Upper lobe of left lung (tissue), 6 donors: ENCODE results near the gene JCAD. TPM values are rescaled to one million over a fixed set of nuclear protein-coding genes. Genes with fewer than 3 reads are reported as not detected.

Experiments
- ATAC-seq, 2 donors: fragments of 200-7000 bp; cut with Tn5 transposase; one replicate each; pipeline ENCODE4 v1.9.1; 2022; ENCODE audit warnings: mild to moderate bottlenecking in 2 of 2, moderate library complexity in 2 of 2; ENCODE audit not compliant: low FRiP score in 2 of 2
- DNase-seq, 2 donors: peaks; one replicate each; pipeline ENCODE4 v3.0.0-alpha.2; 2019 to 2020
- H3K27ac ChIP-seq, 4 donors: fragments of 200-600 bp; sonication (generic); one replicate each; pipeline ENCODE4 v1.5.1; 2016 to 2019
- H3K27me3 ChIP-seq, 4 donors: fragments of 200-600 bp; sonication (generic); one replicate each; pipeline ENCODE4 v1.5.1; 2017 to 2019
- H3K36me3 ChIP-seq, 4 donors: fragments of 200-600 bp; sonication (generic); one replicate each; pipeline ENCODE4 v1.5.1; 2016 to 2019
- H3K4me1 ChIP-seq, 4 donors: fragments of 200-600 bp; sonication (generic); one replicate each; pipeline ENCODE4 v1.5.1; 2018 to 2019
- H3K4me3 ChIP-seq, 4 donors: fragments of 200-600 bp; sonication (generic); one replicate each; pipeline ENCODE4 v1.5.1; 2017 to 2019; ENCODE audit warnings: mild to moderate bottlenecking in 2 of 4, moderate library complexity in 1 of 4
- H3K9me3 ChIP-seq, 4 donors: fragments of 200-600 bp; sonication (generic); one replicate each; pipeline ENCODE4 v1.5.1; 2018 to 2019
- EP300 ChIP-seq, 4 donors: sonication (generic); formaldehyde crosslinking; IDR thresholded peaks; one replicate each; pipeline ENCODE4 v1.5.1; 2017; ENCODE audit warnings: antibody characterized with exemption in 4 of 4, control low read depth in 2 of 4
- POLR2A ChIP-seq, 4 donors: fragments of 450-650 bp; IDR thresholded peaks; one replicate each; pipeline ENCODE4 v1.5.1; 2016 to 2017; ENCODE audit warnings: antibody characterized with exemption in 4 of 4, mild to moderate bottlenecking in 2 of 4
- POLR2AphosphoS5 ChIP-seq, 2 donors: sonication (generic); formaldehyde crosslinking; IDR thresholded peaks; one replicate each; pipeline ENCODE4 v1.5.1; 2017; ENCODE audit warnings: antibody characterized with exemption in 2 of 2
- WGBS, 2 donors: methylation state at CpG; one replicate each; pipeline ENCODE4 v1.1.5; 2017 to 2018; 5-methylcytosine and 5-hydroxymethylcytosine counted together
- total RNA-seq, 6 donors: library from RNA; depleted of rRNA in 4 of 6; stranded (reverse); fragments of >200 nt in 4 of 6; gene quantifications; one replicate each; pipeline versions ENCODE4 v1.1.0 to v1.2.1, GENCODE V29; 2016 to 2021
- TF ChIP-seq, protein P1 (sequence below), 6 experiments: fragments of 450-650 bp in 4 of 6; fragments of 200-600 bp in 2 of 6; sonication (generic) in 2 of 6; IDR thresholded peaks; one replicate each; pipeline ENCODE4 v1.5.1; 2016 to 2019; ENCODE audit warnings: antibody characterized with exemption in 6 of 6
- donor health status: DM: no; HTN: no; CAD: no; lungs with moderate emphysema.
- donor health status: DM: no; HTN: yes; CAD: no; lungs with severe emphysema.

The JCAD gene
- total RNA-seq, 6 donors from 2014 or later, result 16.8 to 83.7 (median 37.6) TPM

DNA sequence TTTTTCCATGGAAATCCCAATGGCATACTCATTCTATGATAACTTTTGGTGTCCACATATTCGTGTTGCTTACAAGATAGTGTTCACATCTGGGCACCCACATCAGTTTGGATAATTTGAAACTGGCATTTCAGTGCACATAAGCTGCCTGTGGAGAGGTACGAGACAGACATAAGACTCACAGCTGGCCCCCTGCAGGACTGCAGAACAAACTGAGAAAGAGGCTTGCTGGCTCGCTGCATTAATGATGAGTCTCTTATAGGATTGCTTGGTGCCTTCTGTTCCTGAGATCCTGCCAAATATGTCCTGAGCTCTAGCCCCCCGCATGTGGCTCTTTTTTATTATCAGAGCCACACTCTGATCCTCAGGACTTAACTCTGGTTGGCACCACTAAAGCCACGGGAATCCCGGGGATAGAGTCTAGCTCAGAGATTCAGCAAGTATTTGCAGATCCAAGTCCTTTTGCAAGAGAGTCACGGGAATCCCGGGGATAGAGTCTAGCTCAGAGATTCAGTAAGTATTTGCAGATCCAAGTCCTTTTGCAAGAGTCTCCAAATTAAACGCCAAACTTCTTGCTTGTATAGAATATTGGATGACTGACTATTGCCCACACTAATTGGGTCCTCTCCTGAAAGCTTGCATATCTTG is 34.0 kb upstream of the JCAD start:
- Histone ChIP-seq H3K27me3 (no peaks in the 10 kb centered on the region), H3K36me3 (no peaks in the 10 kb centered on the region), H3K4me1 (no peaks in the 10 kb centered on the region), H3K4me3 (no peak overlapping the region), H3K27ac (no peak overlapping the region), H3K9me3 (no peaks in the 10 kb centered on the region)
- 88 to 91% methylated on average over 9 of the region's 9 CpGs for WGBS, 2 donors
- ATAC-seq (no peak), DNase-seq (no peak)
- TF ChIP-seq, protein P1, sequence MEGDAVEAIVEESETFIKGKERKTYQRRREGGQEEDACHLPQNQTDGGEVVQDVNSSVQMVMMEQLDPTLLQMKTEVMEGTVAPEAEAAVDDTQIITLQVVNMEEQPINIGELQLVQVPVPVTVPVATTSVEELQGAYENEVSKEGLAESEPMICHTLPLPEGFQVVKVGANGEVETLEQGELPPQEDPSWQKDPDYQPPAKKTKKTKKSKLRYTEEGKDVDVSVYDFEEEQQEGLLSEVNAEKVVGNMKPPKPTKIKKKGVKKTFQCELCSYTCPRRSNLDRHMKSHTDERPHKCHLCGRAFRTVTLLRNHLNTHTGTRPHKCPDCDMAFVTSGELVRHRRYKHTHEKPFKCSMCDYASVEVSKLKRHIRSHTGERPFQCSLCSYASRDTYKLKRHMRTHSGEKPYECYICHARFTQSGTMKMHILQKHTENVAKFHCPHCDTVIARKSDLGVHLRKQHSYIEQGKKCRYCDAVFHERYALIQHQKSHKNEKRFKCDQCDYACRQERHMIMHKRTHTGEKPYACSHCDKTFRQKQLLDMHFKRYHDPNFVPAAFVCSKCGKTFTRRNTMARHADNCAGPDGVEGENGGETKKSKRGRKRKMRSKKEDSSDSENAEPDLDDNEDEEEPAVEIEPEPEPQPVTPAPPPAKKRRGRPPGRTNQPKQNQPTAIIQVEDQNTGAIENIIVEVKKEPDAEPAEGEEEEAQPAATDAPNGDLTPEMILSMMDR (IDR thresholded peaks at IDR 0.05), result no peak
- no peak for TF ChIP-seq EP300 (IDR thresholded peaks at IDR 0.05)
- TF ChIP-seq POLR2AphosphoS5 (IDR thresholded peaks at IDR 0.05), result no peak
- TF ChIP-seq POLR2A (IDR thresholded peaks at IDR 0.05), result no peak

GRCh38 chr10:30092151-30092790 is 32.9 kb upstream of the JCAD start:
- H3K36me3 ChIP-seq, result no peaks in the 10 kb centered on the region
- TF ChIP-seq POLR2AphosphoS5 (IDR thresholded peaks at IDR 0.05) (no peak), POLR2A (IDR thresholded peaks at IDR 0.05) (no peak)

DNA sequence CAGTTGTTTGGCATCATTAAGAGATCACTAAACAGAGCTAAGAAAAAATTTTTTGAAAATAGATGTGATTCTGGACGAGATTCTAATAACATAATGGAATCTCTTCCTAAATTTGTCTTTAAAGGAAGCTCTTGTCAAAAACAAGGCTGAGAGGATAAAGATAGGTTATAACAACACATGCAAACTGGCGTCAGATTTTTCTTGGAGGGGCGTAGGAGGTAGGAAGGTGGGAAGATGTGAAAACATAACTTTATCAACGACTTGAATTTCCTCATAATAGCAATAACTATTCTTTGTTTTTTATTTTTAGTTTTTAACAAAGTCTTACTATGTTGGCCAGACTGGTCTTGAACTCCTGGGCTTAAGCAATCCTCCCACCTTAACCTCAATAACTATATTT is 31.8 kb upstream of the JCAD start:
- 83 to 86% methylated on average over 4 of the region's 4 CpGs for WGBS, 2 donors
- no peak for DNase-seq
- no peak for TF ChIP-seq POLR2A (IDR thresholded peaks at IDR 0.05)
- TF ChIP-seq, protein P1 (IDR thresholded peaks at IDR 0.05), result no peak
- no peak for TF ChIP-seq POLR2AphosphoS5 (IDR thresholded peaks at IDR 0.05)
- TF ChIP-seq EP300 (IDR thresholded peaks at IDR 0.05), result no peak

More at GRCh38 chr10:30092151-30092790, 32.9 kb upstream of the JCAD start:
- no peak overlapping the region for H3K27ac ChIP-seq
- DNase-seq (no peak), ATAC-seq (no peak)
- no peaks in the 10 kb centered on the region for H3K4me1 ChIP-seq
- 80 to 81% methylated on average over 13 to 14 of the region's 14 CpGs for WGBS, 2 donors
- no peaks in the 10 kb centered on the region for H3K9me3 ChIP-seq
- H3K27me3 ChIP-seq, result no peaks in the 10 kb centered on the region
- H3K4me3 ChIP-seq, result no peak overlapping the region

GRCh38 chr10:30088178-30088577 is 28.8 kb upstream of the JCAD start:
- DNase-seq, result no peak
- Histone ChIP-seq H3K9me3 (no peaks in the 10 kb centered on the region), H3K4me3 (no peak overlapping the region), H3K36me3 (no peaks in the 10 kb centered on the region), H3K4me1 (no peaks in the 10 kb centered on the region), H3K27ac (no peak overlapping the region), H3K27me3 (no peaks in the 10 kb centered on the region)
- 57 to 77% methylated on average over 3 of the region's 3 CpGs for WGBS, 2 donors
- TF ChIP-seq, protein P1 (IDR thresholded peaks at IDR 0.05), result no peak
- TF ChIP-seq EP300 (IDR thresholded peaks at IDR 0.05) (no peak), POLR2A (IDR thresholded peaks at IDR 0.05) (no peak), POLR2AphosphoS5 (IDR thresholded peaks at IDR 0.05) (no peak)
- ATAC-seq, result no peak

More for the DNA sequence above, 31.8 kb upstream of the JCAD start:
- H3K27me3 ChIP-seq, result no peaks in the 10 kb centered on the region
- no peak overlapping the region for H3K4me3 ChIP-seq
- no peak for ATAC-seq
- no peak overlapping the region for H3K27ac ChIP-seq
- H3K4me1 ChIP-seq, result no peaks in the 10 kb centered on the region
- no peaks in the 10 kb centered on the region for H3K9me3 ChIP-seq
- H3K36me3 ChIP-seq, result no peaks in the 10 kb centered on the region

- no peak for ATAC-seq
- Histone ChIP-seq H3K9me3 (no peaks in the 10 kb centered on the region), H3K36me3 (no peaks in the 10 kb centered on the region), H3K27me3 (no peaks in the 10 kb centered on the region), H3K4me3 (no peak overlapping the region), H3K27ac (no peak overlapping the region), H3K4me1 (no peaks in the 10 kb centered on the region)
- DNase-seq, result no peak
- whole genome bisulfite sequencing, 2 donors, result 87 to 89% methylated on average over 1 of the region's 1 CpG
- no peak for TF ChIP-seq EP300 (IDR thresholded peaks at IDR 0.05)
- no peak for TF ChIP-seq POLR2A (IDR thresholded peaks at IDR 0.05)
- no peak for TF ChIP-seq POLR2AphosphoS5 (IDR thresholded peaks at IDR 0.05)
Measured at GRCh38 chr10:30083934-30084333, 24.5 kb upstream of the JCAD start.
